HG03060 (cell line): ENCODE results near the gene ASB15.
"Not testable (repeated sequence)": the region's sequence is repeated elsewhere in the genome, so short reads cannot be mapped to it uniquely, and the experiment has no call there.

Experiments used
- ATAC-seq: cut with Tn5 transposase; IDR thresholded peaks from one replicate; pipeline ENCODE4 v1.9.1; 2021; ENCODE audit warnings: low read depth, moderate number of reproducible peaks; ENCODE audit not compliant: unreplicated experiment

ASB15 gene

DNA sequence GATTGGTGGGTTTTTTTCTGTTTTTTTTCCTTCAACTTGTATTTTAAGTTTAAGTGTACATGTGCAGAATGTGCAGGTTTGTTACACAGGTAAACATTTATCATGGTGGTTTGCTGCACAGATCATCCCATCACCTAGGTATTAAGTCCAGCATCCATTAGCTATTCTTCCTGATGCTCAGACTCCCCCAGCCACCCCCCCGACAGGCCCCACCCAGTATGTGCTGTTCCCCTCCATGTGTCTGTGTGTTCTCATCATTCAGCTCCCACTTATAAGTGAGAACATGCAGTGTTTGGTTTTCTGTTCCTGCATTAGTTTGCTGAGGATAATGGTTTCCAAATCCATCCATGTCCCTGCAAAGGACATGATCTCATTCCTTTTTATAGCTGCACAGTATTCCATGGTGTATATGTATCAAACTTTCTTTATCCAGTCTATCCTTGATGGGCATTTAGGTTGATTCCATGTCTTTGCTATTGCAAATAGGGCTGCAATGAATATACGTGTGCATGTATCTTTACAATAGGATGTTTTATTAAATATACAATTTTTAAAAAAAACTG, 32.5 kb downstream of the ASB15 start:
- not testable (repeated sequence) for ATAC-seq

DNA sequence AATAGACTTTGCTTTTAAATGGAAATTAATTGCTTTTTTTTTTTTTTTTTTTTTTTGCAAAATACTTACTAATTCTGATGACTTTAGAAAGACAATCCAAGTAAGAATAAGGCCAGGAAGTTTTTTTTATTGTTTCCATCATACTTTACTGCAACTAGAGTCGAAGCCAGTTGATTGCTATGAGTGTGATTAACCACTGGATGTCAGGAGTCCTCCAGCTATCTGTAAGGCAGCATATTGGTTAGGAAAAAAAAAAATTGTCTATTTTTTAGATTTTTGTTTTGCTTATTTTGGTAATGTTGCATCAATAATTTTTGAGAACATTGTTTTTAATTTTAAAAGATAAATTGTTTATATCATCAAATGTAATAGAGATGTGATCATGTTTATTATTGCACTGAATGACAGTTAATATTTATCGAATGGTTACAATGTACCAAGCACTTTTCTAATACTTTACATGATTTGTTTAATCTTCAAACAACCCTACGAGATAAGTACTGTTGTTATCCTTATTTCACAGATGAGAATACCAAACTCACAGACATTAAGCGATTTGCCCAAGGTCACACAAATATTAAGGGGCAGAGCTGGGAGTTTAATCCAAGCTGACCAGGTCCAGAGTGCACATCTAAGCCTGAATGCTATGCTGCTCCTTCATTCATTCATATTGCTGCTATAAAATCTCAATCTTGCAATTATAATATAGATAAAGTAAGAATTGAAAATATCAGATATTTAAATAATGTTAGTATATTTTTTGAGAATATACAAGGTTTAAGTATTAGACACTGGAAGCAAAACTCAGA, 34.1 kb downstream of the ASB15 start:
- no peak for ATAC-seq

DNA sequence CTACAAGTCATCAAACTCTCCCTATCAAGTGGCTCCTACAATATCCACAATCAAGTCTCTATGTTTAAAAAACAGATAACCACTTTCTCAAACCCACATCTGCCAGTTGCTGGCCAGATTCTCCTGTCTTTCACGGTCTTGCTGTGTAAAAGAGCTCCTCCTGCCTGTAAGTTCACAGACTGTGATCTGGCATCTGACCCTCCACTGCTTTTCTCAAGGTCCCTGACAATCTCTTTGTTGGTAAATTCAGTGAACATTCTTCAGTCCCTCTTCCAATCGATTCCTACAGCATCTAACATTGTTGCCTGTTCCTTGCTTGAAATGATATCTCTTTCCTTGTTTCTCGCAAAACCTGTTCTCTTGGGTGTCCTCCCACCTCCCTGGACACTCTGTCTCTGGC, 35.6 kb downstream of the ASB15 start:
- ATAC-seq, result no peak

DNA sequence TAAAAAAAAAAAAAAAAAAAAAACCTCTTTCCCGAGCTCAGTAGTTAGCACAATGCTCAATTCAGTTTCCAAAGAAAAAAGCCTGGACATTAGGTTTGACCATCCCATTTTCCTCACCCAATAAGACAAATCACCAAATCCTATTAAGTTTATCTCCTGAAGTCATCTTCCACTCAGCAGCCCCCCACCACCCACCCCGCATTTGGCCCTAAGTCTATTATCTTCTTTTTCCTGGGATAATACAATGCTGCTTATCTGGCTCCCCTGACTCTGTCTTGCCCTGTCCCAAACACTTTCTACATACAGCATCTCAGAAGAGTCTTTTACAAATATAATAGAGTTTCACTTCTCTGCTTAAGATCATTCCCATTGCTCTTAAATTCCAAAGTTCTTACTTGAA, 36.3 kb downstream of the ASB15 start:
- no peak for ATAC-seq

DNA sequence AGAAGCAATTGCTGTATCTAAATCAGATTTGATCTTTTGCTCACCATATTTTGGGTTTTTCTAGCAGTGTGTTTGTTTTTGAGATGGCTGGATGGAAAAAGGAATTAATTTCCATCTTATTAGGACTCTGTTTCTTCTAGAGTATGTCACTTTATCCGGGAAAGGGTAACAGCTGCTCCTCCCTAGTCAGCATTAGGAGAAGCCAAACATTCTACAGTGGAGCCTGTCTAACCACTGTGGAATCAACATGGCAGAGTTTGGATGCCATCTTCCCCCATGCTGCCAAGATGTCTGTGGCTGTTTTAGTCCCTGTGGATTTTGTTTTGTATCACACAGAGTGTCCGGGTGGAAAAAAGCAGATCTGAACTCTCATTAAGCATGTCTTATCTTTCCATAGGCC, 38.0 kb downstream of the ASB15 start:
- no peak for ATAC-seq

DNA sequence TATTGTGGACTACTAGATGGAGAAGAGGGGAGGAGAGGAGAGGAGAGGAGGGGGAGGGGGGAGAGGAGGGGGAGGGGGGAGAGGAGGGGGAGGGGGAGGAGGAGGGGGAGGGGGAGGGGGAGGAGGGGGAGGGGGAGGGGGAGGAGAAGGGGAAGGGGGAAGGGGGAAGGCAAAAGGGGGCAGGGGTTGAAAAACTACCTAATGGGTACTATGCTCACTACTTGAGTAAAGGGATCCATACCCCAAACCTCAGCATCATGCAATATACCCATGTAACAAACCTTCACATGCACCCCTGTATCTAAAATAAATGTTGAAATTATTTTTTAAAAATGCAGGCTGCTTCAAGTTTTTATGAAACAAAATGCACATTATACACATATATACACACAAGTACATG, 39.0 kb downstream of the ASB15 start:
- ATAC-seq, result no peak

DNA sequence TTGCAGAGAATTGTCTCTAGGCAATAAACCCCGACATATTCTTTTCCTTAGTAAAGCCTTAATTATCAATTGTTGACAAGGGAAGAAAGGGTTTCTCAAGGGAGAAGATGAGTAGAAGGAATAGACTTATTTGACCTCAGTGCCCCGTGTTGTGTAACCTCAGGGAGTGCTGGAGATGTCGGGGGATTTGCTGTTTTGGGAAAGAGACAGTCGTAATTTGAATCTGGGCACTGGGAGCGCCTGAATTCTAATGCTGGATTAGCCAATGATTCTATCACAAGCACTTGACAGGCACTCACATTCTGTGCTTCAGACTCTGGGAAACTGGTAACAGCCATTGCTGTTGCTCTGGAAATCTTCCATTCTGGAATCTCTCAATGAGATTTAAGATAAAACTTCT, 40.3 kb downstream of the ASB15 start:
- ATAC-seq, result no peak

DNA sequence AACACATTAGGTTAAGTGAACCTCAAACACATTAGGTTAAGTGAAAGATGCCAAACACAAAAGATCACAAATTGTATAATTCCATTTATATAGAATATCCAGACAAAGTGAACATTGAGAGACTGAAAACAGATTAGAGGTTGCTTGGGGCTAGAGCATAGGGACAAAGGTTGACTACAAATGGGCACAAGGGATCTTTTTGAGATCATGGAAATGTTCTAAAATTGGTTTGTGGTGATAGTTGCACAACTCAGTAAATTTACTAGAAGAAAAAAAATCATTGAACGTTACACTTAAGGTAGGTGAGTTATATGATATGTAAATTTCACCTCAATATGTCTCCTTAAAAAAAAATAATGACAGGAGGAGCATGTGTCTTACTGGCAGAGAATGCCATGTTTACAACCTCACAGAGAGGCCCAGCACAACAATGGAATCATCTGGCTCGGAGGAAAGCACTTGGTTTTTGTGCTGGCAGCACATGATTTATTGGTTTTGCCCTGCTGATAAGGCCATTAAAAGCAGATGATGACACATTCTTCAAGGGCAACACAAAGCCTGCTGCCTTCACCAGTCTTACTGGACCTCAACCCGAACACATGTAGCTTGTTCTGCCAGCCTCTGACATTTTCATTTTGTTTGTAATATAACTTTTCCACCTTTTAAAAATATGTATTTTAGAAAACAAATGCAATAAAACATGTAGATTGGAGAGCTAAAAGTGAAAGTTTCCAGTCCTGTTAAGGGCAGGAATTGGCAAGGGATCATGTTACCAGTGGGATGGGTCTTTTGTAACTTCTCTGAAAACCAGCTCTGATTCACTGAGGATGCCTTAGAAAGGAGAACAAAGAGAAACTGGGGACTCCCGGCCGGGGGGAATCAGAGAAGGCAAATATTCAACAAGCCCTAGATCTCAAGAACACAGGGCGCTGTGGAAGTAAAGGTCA, 42.1 kb downstream of the ASB15 start:
- no peak for ATAC-seq

DNA sequence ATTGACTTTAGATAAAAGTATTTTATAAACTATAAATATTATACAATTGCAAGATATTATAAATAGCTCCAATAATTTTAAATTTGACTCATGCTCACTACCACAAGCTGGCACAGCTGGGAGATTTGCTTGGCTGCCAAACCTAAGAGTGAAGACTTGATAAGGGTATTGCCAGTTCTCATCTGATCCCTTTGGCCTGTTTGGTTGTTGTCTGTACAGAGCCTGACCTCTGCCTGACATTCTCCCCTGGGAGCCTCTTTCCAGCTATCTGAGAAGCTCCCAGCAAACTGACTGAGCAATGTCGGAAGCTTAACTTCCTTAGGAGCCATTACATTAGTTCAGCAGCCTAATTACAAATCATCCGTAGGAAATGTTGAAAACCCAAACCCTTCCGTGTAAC, 43.9 kb downstream of the ASB15 start:
- no peak for ATAC-seq

DNA sequence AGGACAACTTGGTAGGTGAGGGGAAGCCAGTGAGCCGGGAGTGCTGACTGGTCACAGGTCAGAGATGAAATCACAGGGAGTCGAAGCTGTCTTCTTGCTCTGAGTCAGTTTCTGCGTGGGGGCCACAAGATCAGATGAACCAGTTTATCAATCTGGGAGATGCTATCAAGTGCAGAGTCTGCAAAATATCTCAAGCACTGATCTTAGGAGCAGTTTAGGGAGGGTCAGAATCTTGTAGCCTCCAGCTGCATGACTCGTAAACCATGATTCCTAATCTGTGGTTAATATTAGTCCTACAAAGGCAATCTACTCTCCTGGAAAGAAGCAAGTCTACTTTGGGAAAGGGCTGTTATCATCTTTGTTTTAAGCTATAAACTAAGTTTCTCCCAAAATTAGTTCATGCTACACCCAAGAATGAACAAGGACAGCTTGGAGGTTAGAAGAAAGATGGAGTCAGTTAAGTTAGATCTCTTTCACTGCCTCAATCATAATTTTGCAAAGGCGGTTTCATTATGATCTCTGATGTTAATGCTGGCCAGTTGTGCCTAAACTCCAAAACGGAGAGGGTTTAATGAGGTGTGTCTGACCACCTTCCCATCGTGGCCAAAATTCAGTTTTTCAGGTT, 45.6 kb downstream of the ASB15 start:
- no peak for ATAC-seq

DNA sequence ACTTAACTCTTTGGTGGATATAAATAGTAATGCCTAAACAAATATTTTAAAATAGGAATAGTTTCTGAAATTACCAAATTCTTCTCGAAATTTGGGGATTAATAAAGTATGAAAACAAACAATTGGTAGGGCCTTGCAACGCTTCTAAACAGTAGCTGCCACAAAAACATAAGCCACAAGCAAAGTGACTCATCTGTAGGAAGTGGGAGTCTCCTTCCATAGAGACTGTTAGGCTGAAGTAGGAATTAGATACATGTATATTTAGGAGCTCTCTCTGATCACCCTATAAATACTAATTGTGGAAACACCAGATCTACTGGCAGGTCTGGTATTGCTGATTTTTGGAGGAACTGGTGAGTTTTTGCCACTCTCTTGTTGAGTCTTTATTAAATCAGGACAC, 48.3 kb downstream of the ASB15 start:
- ATAC-seq, result no peak

DNA sequence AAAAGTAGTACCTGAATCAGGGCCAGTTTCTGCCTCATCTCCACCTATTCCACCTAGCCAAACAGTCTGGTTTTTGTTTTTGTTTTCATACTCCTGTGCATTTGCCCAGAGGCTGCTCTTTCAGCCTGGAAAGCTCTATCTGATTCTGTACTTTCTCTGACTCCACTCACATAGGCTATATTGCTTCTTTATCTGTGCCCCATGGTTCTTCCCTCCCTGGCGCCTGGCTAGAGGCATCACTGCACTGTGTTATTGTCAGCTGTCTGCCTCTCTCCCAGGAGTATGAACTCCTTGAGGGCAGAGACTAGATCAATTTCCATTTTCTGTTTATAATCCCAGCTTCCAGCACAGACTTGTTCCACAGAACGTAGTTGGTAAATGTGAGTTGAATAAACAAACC, 49.0 kb downstream of the ASB15 start:
- no peak for ATAC-seq

DNA sequence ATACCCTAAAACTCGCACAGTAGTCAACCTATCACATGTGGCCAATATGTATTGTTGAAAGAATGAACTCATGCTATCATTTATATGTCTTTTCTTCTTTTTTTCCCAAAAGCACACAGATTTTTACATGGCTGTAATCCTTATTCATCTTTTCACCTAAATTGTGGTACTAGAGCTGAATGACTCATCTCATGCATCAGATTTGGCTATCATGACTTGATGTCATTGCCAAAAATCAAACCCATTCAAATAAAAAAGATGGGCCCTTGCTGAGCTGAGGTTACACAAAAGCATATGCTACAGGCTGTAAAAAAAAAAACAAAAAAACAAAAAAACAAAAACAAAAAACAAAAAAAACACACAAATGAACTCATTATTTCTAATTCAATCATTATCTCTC, 50.8 kb downstream of the ASB15 start:
- no peak for ATAC-seq

DNA sequence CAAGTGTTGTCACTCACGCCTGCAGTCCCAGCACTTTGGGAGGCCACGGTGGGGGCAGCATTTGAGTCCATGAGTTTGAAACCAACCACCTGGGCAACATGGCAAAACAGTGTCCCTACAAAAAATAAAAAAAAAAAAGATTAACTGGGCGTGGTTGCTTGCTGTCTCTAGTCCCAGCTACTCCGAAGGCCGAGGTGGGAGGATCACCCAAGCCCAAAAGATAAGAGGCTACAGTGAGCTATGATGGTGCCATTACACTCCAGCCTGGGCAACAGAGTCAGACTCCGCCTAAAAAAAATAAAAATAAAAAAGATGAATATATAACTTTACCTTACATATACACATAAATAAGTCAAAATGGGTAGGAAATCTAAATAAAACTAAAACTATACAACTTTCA, 51.5 kb downstream of the ASB15 start:
- no peak for ATAC-seq

DNA sequence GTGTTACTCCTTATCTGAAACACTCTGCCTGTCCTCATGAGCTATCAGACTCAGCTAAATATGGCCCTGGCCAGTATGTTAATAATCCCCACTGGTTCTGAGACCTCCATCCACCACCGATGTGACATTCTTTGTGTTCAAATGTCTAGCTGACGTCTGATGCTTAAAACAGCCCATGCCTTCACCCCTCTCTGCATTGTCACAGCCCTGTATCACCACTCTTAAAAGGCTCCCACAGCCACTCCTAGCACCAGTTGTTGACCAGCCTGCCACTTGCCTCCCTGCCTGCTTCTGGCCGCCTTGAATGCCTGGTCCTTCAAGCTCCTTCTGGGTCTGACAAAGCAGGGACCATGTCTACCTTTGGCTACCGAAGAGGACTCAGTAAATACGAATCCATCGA, 54.0 kb downstream of the ASB15 start, which contains the start of gene LMOD2:
TSS of gene LMOD2 (plus strand) at position 253 of the 400 bp plus-strand sequence. CDS start at position 351, 98 bp downstream.
- no peak for ATAC-seq

DNA sequence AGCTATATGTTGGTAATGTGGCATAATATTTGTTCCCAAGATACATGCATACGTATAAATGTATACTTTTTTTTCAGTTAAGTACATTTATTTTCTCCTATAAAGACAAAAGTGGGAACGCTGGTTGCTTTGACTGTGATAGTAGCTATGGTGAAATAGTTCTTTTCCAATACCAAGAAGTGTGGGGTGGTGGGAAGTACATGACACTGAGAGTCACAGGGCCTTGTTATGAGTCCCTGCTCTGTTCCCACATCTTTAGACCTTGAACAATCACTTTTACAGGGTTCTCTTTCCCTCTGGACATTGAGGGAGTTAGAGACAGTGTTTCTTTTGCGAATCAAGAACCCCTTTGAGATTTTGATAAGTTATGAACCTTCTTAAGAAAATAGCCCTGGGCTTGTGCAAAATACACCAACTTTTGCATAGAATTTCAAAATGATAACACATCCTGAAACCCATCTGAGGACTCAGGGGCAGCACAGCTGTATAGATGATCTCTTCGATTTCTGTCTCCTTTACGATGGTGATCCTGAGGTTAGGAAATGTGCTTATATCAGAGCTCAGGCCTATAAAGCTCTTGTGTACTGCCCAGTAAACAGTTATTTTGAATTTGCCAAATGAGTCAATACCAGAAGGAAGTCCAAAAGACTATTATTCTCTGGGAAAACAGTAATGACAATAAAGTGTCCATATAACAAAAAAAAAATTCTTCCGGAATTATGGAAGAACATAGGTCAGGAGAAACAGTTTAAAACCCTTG, 55.1 kb downstream of the ASB15 start:
- ATAC-seq, result no peak

DNA sequence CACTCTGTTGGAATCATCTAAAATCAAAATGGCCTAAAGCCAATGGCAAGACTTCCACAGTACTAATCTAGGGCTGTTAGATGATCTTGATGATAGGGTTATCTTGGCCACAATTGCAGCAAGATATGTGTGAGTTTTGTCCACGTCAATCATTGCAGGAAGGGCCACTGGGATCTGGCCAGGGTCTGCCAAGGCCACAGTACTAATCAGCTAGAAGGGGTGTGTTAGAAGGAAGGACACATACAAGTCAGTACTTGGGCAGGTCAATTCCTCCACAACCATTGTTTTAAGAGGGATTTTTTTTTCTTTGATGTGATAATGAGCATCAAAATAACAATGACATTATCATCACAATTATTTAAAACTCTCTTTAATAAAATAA, 55.7 kb downstream of the ASB15 start:
- no peak for ATAC-seq

DNA sequence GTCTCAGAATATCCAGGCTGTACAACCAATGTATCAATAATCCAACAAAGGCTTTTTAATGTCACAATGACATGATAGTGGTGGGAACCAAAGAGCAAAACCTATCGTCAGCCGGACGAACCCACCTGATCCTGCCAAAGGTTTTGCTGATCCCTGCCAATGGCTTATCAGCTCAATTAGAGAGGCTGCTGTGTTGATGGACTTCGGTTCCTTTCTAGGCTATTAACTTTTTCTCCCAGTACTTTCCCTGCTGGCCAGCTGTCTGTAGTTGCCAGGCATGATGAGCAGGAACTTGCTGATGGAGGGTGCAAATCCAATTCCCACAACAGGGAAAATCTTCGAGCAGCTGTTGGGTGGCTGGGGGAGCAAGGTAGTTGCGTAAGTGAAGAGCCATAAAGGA, 56.4 kb downstream of the ASB15 start:
- ATAC-seq, result no peak

DNA sequence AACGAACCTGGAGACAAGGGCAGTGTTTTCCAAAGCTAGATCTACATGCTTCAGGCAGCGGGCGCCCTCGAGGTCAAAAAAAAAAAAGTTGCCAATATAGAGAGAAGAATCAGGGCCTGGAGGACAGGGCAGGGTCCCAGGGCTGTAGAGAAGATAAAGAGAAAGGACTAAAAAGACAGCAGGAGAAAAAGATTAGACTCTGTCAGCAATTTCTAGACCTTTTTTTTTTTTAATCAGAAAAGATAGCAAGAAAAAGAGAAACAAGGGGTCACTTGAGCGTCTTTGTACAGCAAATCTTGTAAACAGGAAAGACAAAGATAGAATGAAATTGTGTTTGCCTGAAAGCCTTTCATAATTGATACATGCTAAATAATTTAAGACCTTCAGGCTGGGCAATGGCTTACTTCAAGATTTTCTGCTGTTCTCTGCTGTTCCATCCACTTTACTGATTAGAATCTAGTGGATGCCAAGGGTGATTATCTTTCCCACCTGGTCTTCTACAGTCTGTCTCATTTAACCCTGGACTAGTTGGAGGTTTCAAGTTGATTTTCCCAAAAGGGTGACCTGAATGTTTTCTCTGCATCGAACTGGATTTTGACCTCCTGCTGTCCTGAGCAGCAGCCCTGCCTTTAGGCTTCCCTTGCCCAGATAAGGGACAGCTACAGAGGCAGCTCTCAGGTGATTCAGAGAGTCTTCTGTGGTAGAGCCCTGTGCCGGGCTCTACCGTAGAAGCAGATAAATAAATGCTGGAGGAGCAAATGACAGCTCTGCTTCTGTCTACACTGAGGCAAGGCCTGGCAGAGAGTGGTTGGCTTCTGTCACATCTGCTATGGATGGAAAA, 59.1 kb downstream of the ASB15 start:
- no peak for ATAC-seq
